Rectal smooth muscle tissue (tissue), 1 donor: Measurements from ENCODE around the gene PCMT1.
"Not testable (repeated sequence)": the region's sequence is repeated elsewhere in the genome, so short reads cannot be mapped to it uniquely, and the experiment has no call there.

ENCODE experiments used
- H3K27ac ChIP-seq: one replicate; pipeline ENCODE4 v1.7.0; 2013; ENCODE audit warnings: low read depth, low read length, inconsistent platforms
- H3K27me3 ChIP-seq: one replicate; pipeline ENCODE4 v1.7.0; 2013; ENCODE audit warnings: low read length; ENCODE audit not compliant: control insufficient read depth, insufficient read depth
- H3K36me3 ChIP-seq: one replicate; pipeline ENCODE4 v1.7.0; 2013; ENCODE audit warnings: low read length; ENCODE audit not compliant: control insufficient read depth, insufficient read depth
- H3K4me1 ChIP-seq: one replicate; pipeline ENCODE4 v1.7.0; 2013; ENCODE audit warnings: low read length; ENCODE audit not compliant: control insufficient read depth, insufficient read depth
- H3K4me3 ChIP-seq: one replicate; pipeline ENCODE4 v1.7.0; 2013; ENCODE audit warnings: low read length
- H3K9ac ChIP-seq: one replicate; pipeline ENCODE4 v1.7.0; 2013; ENCODE audit warnings: low read length

PCMT1 gene

GRCh38 chr6:149752600-149753373 is 3.2 kb downstream of the PCMT1 start:
- no peaks in the 10 kb centered on the region for H3K27me3 ChIP-seq

GRCh38 chr6:149753374-149753637 is 3.8 kb downstream of the PCMT1 start:
- not testable (repeated sequence) for H3K36me3 ChIP-seq, H3K27ac ChIP-seq, H3K4me3 ChIP-seq, H3K4me1 ChIP-seq, H3K27me3 ChIP-seq, H3K9ac ChIP-seq

More at GRCh38 chr6:149752600-149753373, 3.2 kb downstream of the PCMT1 start:
- H3K36me3 ChIP-seq, result no peaks in the 10 kb centered on the region
- H3K4me1 ChIP-seq, result no peaks in the 10 kb centered on the region
- H3K9ac ChIP-seq, result no peak overlapping the region
- no peak overlapping the region for H3K4me3 ChIP-seq
- H3K27ac ChIP-seq, result no peak overlapping the region

- Histone ChIP-seq H3K36me3 (no peaks in the 10 kb centered on the region), H3K4me3 (no peak overlapping the region), H3K9ac (no peak overlapping the region), H3K27me3 (no peaks in the 10 kb centered on the region), H3K27ac (no peak overlapping the region), H3K4me1 (no peaks in the 10 kb centered on the region)
Observed at GRCh38 chr6:149754548-149754947, 5.0 kb downstream of the PCMT1 start.

- peaks cover 2% of the 10 kb centered on the region for H3K36me3 ChIP-seq
- no peak overlapping the region for H3K4me3 ChIP-seq
- no peak overlapping the region for H3K27ac ChIP-seq
- H3K27me3 ChIP-seq, result no peaks in the 10 kb centered on the region
- no peaks in the 10 kb centered on the region for H3K4me1 ChIP-seq
- H3K9ac ChIP-seq, result no peak overlapping the region
Observed at GRCh38 chr6:149755300-149756260, 6.0 kb downstream of the PCMT1 start.

GRCh38 chr6:149756261-149756636 is 6.7 kb downstream of the PCMT1 start:
- Histone ChIP-seq H3K27me3 (no peaks in the 10 kb centered on the region), H3K9ac (no peak overlapping the region), H3K4me1 (no peaks in the 10 kb centered on the region), H3K27ac (no peak overlapping the region), H3K4me3 (no peak overlapping the region), H3K36me3 (peaks cover 2% of the 10 kb centered on the region)

GRCh38 chr6:149761438-149761837 is 11.9 kb downstream of the PCMT1 start:
- Histone ChIP-seq H3K4me1 (no peaks in the 10 kb centered on the region), H3K27me3 (no peaks in the 10 kb centered on the region), H3K4me3 (no peak overlapping the region), H3K27ac (no peak overlapping the region), H3K9ac (no peak overlapping the region), H3K36me3 (peaks cover 2% of the 10 kb centered on the region)

- Histone ChIP-seq H3K9ac (no peak overlapping the region), H3K4me1 (no peaks in the 10 kb centered on the region), H3K27ac (no peak overlapping the region), H3K27me3 (no peaks in the 10 kb centered on the region), H3K36me3 (peaks cover 4% of the 10 kb centered on the region), H3K4me3 (no peak overlapping the region)
Observed at GRCh38 chr6:149763866-149764265, 14.3 kb downstream of the PCMT1 start.

- H3K9ac ChIP-seq, result no peak overlapping the region
- H3K27me3 ChIP-seq, result no peaks in the 10 kb centered on the region
- H3K27ac ChIP-seq, result no peak overlapping the region
- no peaks in the 10 kb centered on the region for H3K4me1 ChIP-seq
- peaks cover 2% of the 10 kb centered on the region for H3K36me3 ChIP-seq
- no peak overlapping the region for H3K4me3 ChIP-seq
Observed at GRCh38 chr6:149766156-149766769, 16.7 kb downstream of the PCMT1 start.

GRCh38 chr6:149769676-149770075 is 20.1 kb downstream of the PCMT1 start:
- no peak overlapping the region for H3K4me3 ChIP-seq
- no peak overlapping the region for H3K9ac ChIP-seq
- H3K36me3 ChIP-seq, result peaks cover 6% of the 10 kb centered on the region
- no peaks in the 10 kb centered on the region for H3K4me1 ChIP-seq
- no peak overlapping the region for H3K27ac ChIP-seq
- H3K27me3 ChIP-seq, result no peaks in the 10 kb centered on the region

- Histone ChIP-seq H3K27ac (no peak overlapping the region), H3K36me3 (peaks cover 6% of the 10 kb centered on the region), H3K9ac (no peak overlapping the region), H3K4me3 (no peak overlapping the region), H3K4me1 (no peaks in the 10 kb centered on the region), H3K27me3 (no peaks in the 10 kb centered on the region)
Observed at GRCh38 chr6:149771185-149771584, 21.6 kb downstream of the PCMT1 start.

GRCh38 chr6:149771925-149772324 is 22.4 kb downstream of the PCMT1 start:
- no peak overlapping the region for H3K4me3 ChIP-seq

GRCh38 chr6:149777624-149778023 is 28.1 kb downstream of the PCMT1 start:
- Histone ChIP-seq H3K9ac (no peak overlapping the region), H3K36me3 (peaks cover 5% of the 10 kb centered on the region), H3K27me3 (no peaks in the 10 kb centered on the region), H3K4me1 (no peaks in the 10 kb centered on the region), H3K4me3 (no peak overlapping the region), H3K27ac (no peak overlapping the region)

More at GRCh38 chr6:149771925-149772324, 22.4 kb downstream of the PCMT1 start:
- Histone ChIP-seq H3K9ac (no peak overlapping the region), H3K27ac (no peak overlapping the region), H3K4me1 (no peaks in the 10 kb centered on the region), H3K27me3 (no peaks in the 10 kb centered on the region), H3K36me3 (peaks cover 8% of the 10 kb centered on the region)
